Hematopoietic multipotent progenitor cell treated with erythropoietin and hydrocortisone succinate and interleukin-3 and kit ligand, for 17 days (in vitro differentiated cells): ENCODE results near the gene MRPS6.

Experiments
- DNase-seq: peaks from one replicate; pipeline ENCODE4 v3.0.0-alpha.2; 2015; ENCODE audit warnings: low spot score

The MRPS6 gene

DNA sequence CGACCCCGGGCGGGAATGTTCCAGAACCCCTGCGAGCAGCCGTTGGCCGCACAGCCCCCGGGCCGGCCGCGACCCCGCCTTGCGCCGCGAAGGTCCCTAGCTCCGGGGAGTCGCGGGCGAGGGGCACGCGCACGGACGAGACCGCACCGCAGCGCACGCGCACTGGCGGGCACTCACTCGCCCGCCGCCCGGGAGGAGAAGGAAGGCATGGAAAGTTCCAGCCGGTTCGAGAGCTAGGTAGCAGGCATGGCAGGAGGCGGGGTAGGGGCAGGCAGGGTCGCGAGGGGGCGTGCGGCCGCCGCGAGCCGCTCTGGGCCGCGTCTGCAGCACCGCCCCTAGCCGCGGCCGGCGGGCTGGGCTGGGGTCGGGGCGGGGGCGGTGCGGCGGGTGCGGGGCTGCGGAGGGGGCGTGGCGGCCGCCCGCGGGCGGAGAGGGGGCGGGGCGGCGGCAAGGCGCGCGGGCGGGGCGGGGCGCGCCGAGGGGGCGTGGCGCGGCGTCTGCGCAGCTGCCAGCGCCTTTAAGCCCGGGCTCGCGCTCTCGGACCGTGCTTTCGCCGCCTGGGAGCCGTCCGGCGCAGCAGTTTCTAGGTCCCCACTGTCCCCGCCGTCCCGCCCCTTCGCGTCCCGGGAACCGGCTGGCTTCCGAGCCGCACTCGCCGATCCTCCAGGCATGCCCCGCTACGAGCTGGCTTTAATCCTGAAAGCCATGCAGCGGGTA, at the start of gene MRPS6, which contains the start of gene SLC5A3:
MRPS6 (plus strand) TSS at position 547 of the 717 bp plus-strand sequence; CDS start at position 670, 123 bp downstream.
SLC5A3 (plus strand) TSS at position 547 of the 717 bp plus-strand sequence. CDS start 21,621 bp downstream, outside the sequence.
- peak; percentile 61 for DNase-seq

- DNase-seq: no peak
These were observed 49.5 kb upstream of the MRPS6 start for GRCh38 chr21:34023691-34024373.

DNA sequence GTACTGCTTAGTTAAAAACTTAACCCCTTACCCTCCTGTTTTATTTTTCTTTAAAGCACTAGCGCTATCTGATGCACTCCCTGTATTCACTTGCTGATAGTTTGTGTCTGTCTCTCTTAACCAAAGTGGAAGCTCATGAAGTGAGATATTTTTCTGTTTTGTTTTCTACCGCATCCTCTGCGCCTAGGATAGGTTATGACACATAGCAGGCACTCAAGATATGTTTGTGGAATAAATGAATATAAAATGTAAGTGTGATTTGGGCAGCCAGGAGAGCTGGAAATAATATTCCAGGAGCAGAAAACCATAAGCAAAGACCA, 49.0 kb upstream of the MRPS6 start:
- DNase-seq: no peak

- DNase-seq: no peak
These were observed 45.5 kb upstream of the MRPS6 start for GRCh38 chr21:34027721-34028461.

DNA sequence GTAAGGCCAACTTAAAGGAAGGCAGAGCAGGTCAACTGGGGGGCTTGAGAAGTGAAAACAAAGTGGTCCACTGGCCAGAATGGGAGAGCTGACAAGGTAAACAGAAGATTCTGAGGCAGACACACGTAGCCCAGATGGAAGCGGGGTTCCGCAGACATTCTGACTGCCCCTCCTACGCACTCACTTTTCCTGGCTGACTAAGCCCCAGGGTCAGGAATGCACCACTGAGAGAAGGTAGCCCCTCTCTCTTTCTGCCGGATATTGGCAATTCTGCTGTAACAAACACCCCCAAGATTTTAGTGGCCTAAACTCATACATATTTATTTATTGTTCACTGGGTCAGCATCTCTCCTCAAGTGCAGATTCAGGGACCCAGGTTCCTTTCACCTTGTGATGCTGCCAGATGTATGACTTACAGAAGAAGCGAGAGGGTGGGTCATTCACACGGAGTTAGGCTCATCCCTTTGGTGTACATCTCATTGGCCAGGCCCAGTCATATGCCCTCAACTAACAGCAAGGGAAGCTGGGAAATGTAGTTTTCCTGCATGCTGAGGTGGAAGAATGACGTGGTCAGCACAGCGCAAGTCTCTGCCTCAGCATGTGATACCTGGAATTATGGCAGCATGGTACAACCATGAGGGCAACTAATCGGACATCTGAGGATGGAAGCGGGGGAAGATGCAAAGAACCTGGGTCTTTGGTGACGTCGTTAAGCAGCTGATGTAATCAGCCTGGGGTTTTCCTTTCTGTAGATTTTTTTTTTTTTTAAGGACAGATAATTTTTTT, 43.4 kb upstream of the MRPS6 start:
- DNase-seq: no peak

DNA sequence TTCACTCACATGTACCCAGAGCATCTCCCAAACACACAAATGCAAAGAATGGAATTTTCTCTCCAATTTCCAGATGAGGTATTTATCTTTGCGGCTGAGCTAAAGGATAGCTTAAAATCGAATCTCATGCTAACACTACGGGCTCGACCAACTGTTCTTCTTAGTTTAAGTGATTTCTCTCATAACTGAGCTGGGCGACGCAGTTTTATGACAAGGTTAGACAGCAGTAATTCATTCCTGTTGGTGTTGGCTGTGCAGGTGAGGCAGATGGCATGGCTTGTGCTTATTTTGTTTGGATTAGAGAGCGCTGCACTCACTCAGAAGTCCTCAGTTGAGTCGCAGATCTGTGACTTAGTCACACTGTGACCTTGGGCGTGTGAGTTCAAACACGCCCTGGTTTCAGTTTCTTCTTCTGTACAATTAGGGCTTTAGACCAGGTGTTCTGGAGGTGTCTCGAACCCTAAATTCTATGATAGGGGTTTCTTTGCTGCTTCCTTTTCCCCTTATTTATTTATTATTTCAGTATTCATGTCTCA, 41.5 kb upstream of the MRPS6 start:
- DNase-seq: no peak

GRCh38 chr21:34034369-34035014, 38.9 kb upstream of the MRPS6 start:
- DNase-seq: no peak

GRCh38 chr21:34035619-34036354, 37.6 kb upstream of the MRPS6 start:
- no peak for DNase-seq

GRCh38 chr21:34037009-34037795, 36.2 kb upstream of the MRPS6 start:
- no peak for DNase-seq

- DNase-seq: no peak
These were observed 33.5 kb upstream of the MRPS6 start for GRCh38 chr21:34039678-34040382.

DNA sequence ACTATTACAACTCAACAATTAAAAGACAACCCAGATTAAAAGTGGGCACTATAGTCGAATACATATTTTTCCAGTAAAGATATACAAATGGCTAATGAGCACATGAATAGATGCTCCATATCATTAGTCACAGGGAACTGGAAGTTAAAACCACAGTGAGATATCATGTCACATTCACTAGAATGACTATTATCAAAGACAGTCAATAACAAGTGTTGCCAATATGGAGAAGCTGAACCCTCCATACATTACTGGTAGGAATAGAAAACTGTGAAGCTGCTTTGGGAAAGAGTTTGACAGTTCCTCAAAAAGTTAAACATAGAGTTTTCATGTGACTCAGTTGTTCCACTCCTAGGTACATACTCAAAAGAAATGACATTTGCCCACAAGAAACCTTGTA, 30.6 kb upstream of the MRPS6 start:
- no peak for DNase-seq

GRCh38 chr21:34043333-34043732, 30.0 kb upstream of the MRPS6 start:
- DNase-seq: no peak

DNA sequence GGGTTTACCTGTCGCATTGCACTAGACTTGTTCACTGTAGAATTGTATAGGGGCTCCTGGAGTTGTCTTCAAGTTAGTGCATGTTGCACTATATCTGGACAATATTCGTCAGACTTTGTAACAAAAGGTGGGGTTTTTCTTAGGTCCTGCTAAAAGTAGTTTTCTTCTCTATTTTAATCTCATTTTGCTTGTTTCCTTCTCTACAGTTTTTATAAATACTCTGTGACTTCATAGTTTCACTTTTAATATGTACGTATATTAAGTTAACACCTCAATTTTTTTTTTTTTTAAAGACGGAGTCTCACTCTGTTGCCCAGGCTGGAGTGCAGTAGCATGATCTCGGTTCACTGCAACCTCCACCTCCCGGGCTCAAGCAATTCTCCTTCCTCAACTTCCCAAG, 26.5 kb upstream of the MRPS6 start:
- DNase-seq: no peak

DNA sequence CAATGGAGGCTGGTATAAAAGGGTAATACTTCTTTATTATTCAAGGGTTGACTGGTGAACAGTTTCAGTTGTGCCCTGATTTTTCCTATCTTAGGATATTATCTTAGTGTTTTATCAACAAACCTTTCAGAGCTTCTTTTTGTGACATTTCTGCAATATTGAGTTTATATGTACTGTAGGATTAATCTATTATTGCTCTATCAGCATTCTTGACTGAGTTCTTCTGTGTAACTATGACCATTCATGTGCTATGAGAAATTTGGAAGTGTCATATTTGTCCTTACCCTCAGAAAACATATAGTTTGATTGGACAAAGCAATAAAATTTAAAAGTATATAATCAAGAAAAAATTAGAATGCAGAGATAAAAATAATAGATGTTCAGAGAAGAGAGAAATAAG, 25.5 kb upstream of the MRPS6 start:
- no peak for DNase-seq

DNA sequence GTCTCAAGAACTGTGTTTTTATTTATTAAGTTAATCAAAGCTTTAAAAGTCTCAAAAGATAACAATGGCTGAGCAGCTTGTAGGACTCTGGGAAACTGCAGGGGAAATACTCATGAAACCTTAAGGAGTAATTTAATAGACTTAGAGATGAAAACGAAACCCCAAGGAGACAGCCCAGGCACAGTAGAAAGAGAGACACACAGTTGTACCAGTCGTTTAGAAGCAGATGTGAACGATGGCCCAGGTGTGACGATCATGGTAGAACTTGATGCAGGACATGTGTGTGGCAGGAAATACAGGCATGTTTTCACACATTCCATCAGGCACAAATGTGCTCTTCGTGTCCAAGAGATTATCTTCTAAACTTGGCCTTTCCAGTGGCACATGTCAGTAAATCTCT, 21.2 kb upstream of the MRPS6 start:
- no peak for DNase-seq

GRCh38 chr21:34054259-34054658, 19.1 kb upstream of the MRPS6 start:
- no peak for DNase-seq

DNA sequence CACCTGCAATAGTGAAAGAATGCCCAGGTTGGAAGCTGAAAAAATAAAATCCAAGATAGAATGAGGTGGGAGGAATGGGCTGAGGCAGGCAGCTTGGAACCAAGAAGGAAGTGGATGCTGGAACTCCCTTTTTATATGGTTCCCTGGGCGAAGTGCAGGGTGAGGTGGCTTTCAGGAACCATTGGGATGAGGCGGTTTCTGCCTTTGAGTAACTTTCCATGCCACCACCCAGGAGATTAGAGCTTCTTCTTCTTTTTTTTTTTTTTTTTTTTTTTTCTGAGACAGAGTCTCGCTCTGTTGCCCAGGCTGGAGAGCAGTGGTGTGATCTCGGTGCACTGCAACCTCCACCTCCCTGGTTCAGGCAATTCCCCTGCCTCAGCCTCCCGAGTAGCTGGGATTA, 17.8 kb upstream of the MRPS6 start:
- no peak for DNase-seq

DNA sequence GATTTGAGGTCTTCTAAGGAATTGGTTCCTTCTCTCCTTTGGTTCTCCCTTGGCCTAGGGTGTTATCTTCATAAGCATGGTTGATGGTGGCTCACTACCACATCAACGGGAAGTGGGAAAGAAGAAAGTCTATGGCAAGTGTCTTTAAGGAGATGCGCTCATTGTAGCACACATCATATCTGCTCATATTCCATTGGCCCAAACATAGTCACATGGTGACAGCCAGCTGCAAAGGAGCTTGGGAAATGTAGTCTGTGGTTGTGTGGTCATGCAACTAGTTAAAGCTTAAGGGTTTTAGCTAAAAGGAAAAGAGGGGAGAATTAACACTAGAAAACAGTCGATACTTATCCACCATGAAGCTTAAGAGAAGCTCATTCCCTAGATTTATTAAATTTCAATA, 11.4 kb upstream of the MRPS6 start:
- DNase-seq: no peak

GRCh38 chr21:34065027-34065426, 8.4 kb upstream of the MRPS6 start:
- DNase-seq: no peak
